OCI-LY7 (cell line): ENCODE measurements around the gene CLTCL1. TPM values are rescaled to one million over a fixed set of nuclear protein-coding genes. Genes with fewer than 3 reads are reported as not detected.

Experiments
- BruUV-seq: library from RNA; stranded (reverse); fragments of 400-500 nt; replicated peaks from 2 replicates; lab custom pipeline; 2021; lab: Mats Ljungman, UMichigan
- CTCF ChIA-PET: fragments of 300-600 bp; sonication (Branson Sonifier 250); formaldehyde crosslinking; loops from one replicate; lab custom pipeline; 2022; ENCODE audit warnings: antibody characterized with exemption; ENCODE audit not compliant: unreplicated experiment; lab: Charles Lee
- POLR2A ChIA-PET: fragments of 300-600 bp; sonication (Branson Sonifier 250); formaldehyde crosslinking; loops from one replicate; lab custom pipeline; 2022; ENCODE audit warnings: antibody characterized with exemption; lab: Charles Lee
- DNase-seq: peaks from one replicate; pipeline ENCODE4 v3.0.0-alpha.2; 2015; ENCODE audit warnings: low spot score
- H2AFZ ChIP-seq: fragments of 200-600 bp; sonication (generic), shearing (Covaris generic); 2 replicates; pipeline ENCODE4 v1.6.1; 2014; ENCODE audit warnings: mild to moderate bottlenecking, antibody characterized with exemption, low read length, moderate library complexity
- H3K27ac ChIP-seq: fragments of 200-600 bp; sonication (generic); 2 replicates; pipeline ENCODE4 v1.5.1; 2014; ENCODE audit warnings: mixed run types, low read depth, mild to moderate bottlenecking, moderate library complexity, low read length, inconsistent platforms; ENCODE audit not compliant: poor library complexity, severe bottlenecking
- H3K36me3 ChIP-seq: fragments of 200-600 bp; sonication (generic); 2 replicates; pipeline ENCODE4 v1.6.1; 2014; ENCODE audit warnings: mild to moderate bottlenecking, antibody characterized with exemption, low read length, moderate library complexity, mixed read lengths; ENCODE audit not compliant: insufficient read depth
- H3K4me1 ChIP-seq: fragments of 200-600 bp; sonication (generic); 2 replicates; pipeline ENCODE4 v1.5.1; 2014; ENCODE audit warnings: mild to moderate bottlenecking, low read length; ENCODE audit not compliant: insufficient read depth, poor library complexity, severe bottlenecking
- H3K4me2 ChIP-seq: fragments of 200-600 bp; sonication (generic); 2 replicates; pipeline ENCODE4 v1.6.1; 2014; ENCODE audit warnings: mild to moderate bottlenecking, low read length
- H3K4me3 ChIP-seq: fragments of 200-600 bp; sonication (generic); 2 replicates; pipeline ENCODE4 v1.5.1; 2014; ENCODE audit warnings: mild to moderate bottlenecking, low read depth, low read length; ENCODE audit not compliant: poor library complexity, severe bottlenecking
- H3K79me2 ChIP-seq: fragments of 200-600 bp; sonication (generic); 2 replicates; pipeline ENCODE4 v1.6.1; 2016; ENCODE audit warnings: low read depth, mild to moderate bottlenecking, low read length, moderate library complexity, mixed read lengths; ENCODE audit not compliant: insufficient read depth
- H3K9me2 ChIP-seq: fragments of 200-600 bp; sonication (generic); 2 replicates; pipeline ENCODE4 v1.6.1; 2016; ENCODE audit warnings: mild to moderate bottlenecking, low read length, mixed read lengths; ENCODE audit not compliant: insufficient read depth
- H3K9me3 ChIP-seq: fragments of 200-600 bp; sonication (generic); 2 replicates; pipeline ENCODE4 v1.6.1; 2014; ENCODE audit warnings: mild to moderate bottlenecking, mixed run types, low read length, mixed read lengths
- H4K20me1 ChIP-seq: fragments of 200-600 bp; sonication (generic); 2 replicates; pipeline ENCODE4 v1.6.1; 2014; ENCODE audit warnings: mild to moderate bottlenecking, antibody characterized with exemption, low read length, moderate library complexity, mixed read lengths; ENCODE audit not compliant: insufficient read depth
- CTCF ChIP-seq: fragments of 200-600 bp; sonication (generic); conservative IDR thresholded peaks from 2 replicates; pipeline ENCODE4 v1.5.1; 2014; ENCODE audit warnings: mild to moderate bottlenecking, antibody characterized with exemption, low read length, moderate library complexity, mixed read lengths
- EZH2phosphoT487 ChIP-seq: fragments of 200-600 bp; sonication (generic); IDR thresholded peaks from 2 replicates; pipeline ENCODE4 v1.6.1; 2018; ENCODE audit warnings: low read depth, borderline replicate concordance, mild to moderate bottlenecking, mixed run types, antibody characterized with exemption, low read length, moderate library complexity, mixed read lengths
- intact Hi-C: fragments of 100-400 bp; cut with micrococcal nuclease; formaldehyde crosslinking; loops from one replicate; pipeline ENCODE4 v1.10.0; 2022; ENCODE audit not compliant: unreplicated experiment
- total RNA-seq, 2 experiments: library from RNA; depleted of rRNA in 1 of 2; stranded (reverse); fragments of >200 nt in 1 of 2; shearing (Covaris generic) in 1 of 2; gene quantifications; 2 replicates each; pipeline ENCODE4 v1.2.3, GENCODE V29; 2014 to 2022

CLTCL1 gene
- total RNA-seq, 2 experiments from 2014 or later, result 0.44 to 0.99 TPM

GRCh38 chr22:19193879-19194278 is 97.6 kb downstream of the CLTCL1 start:
- H3K79me2 ChIP-seq, result no peaks in the 10 kb centered on the region
- no peaks in the 10 kb centered on the region for H3K9me2 ChIP-seq
- ChIA-PET POLR2A (interaction anchor here (0.6 to 1.2 kb wide), 3 partner anchors 11 to 49 kb away, joined by 3 to 4 read pairs (median 3); partner anchors contain the start of gene SLC25A1), CTCF (no interaction called here)
- H3K4me3 ChIP-seq, result no peak overlapping the region
- H4K20me1 ChIP-seq, result no peaks in the 10 kb centered on the region
- H3K4me1 ChIP-seq, result peaks cover 9% of the 10 kb centered on the region
- TF ChIP-seq EZH2phosphoT487, result no peak
- no peak for TF ChIP-seq CTCF
- H3K4me2 ChIP-seq, result no peak overlapping the region
- no peaks in the 10 kb centered on the region for H3K36me3 ChIP-seq
- no peak for DNase-seq
- no TSS peak for BruUV-seq
- intact Hi-C loops, result no loop called here
- H3K27ac ChIP-seq, result no peak overlapping the region
- H3K9me3 ChIP-seq, result no peaks in the 10 kb centered on the region
- no peak overlapping the region for H2AFZ ChIP-seq

GRCh38 chr22:19187716-19188563 is 103.6 kb downstream of the CLTCL1 start:
- Histone ChIP-seq H3K9me2 (no peaks in the 10 kb centered on the region), H3K79me2 (no peaks in the 10 kb centered on the region), H3K4me2 (no peak overlapping the region), H4K20me1 (no peaks in the 10 kb centered on the region), H3K9me3 (no peaks in the 10 kb centered on the region), H3K4me3 (no peak overlapping the region), H3K4me1 (peaks cover 17% of the 10 kb centered on the region), H2AFZ (no peak overlapping the region), H3K36me3 (no peaks in the 10 kb centered on the region), H3K27ac (no peak overlapping the region)
- no peak for TF ChIP-seq EZH2phosphoT487
- no peak for TF ChIP-seq CTCF
- no peak for DNase-seq
- CTCF ChIA-PET, result interaction anchor here (1.2 kb wide), 1 partner anchor 9 kb away, joined by 3 read pairs; the partner anchor contains the start of gene SLC25A1
- POLR2A ChIA-PET, result no interaction called here
- intact Hi-C loops, result no loop called here
- no TSS peak for BruUV-seq
